ENCODE measurements around the gene IRF4. TPM values are rescaled to one million over a fixed set of nuclear protein-coding genes. Genes with fewer than 3 reads are reported as not detected.

IRF4 gene
- total and polyA plus RNA-seq, 2 donors (not counting 1 experiment from before 2014, with no cell fraction given) = 75.7 to 142 TPM

- no peaks in the 10 kb centered on the region for H3K9me3 Mint-ChIP-seq (ENCODE audit: insufficient read depth)
- Histone ChIP-seq H3K79me2 (ENCODE audit: control insufficient read depth, insufficient read depth, low read length) (no peaks in the 10 kb centered on the region), H2AFZ (ENCODE audit: insufficient read depth, low read depth, low read length, poor library complexity, severe bottlenecking) (no peak overlapping the region), H3K4me3 (ENCODE audit: control extremely low read depth in 1 of 5, extremely low read depth in 1 of 5, insufficient read depth in 1 of 5, low read depth in 2 of 5, low read length in 4 of 5) (no peak overlapping the region), H3K36me3 (replicated peaks in 1 of 2; ENCODE audit: control extremely low read depth in 1 of 2, control insufficient read depth in 1 of 2, extremely low read depth in 1 of 2, insufficient read depth in 2 of 2, low read length in 1 of 2) (no peaks in the 10 kb centered on the region), H3K4me1 (ENCODE audit: control insufficient read depth in 2 of 2, insufficient read depth in 2 of 2, low read length in 2 of 2) (peaks cover 43 to 46% of the 10 kb centered on the region in 2 donors), H3K4me2 (replicated peaks; ENCODE audit: low read depth, low read length, poor library complexity, severe bottlenecking) (no peak overlapping the region), H3K27me3 (replicated peaks in 1 of 4; ENCODE audit: control extremely low read depth in 1 of 4, control insufficient read depth in 3 of 4, insufficient read depth in 4 of 4, low read length in 3 of 4) (peaks cover 0 to 2% (median 0%) of the 10 kb centered on the region in 4 experiments), H3K27ac (ENCODE audit: low read length in 2 of 2) (no peak overlapping the region), H4K20me1 (ENCODE audit: control insufficient read depth, insufficient read depth, low read length, poor library complexity, severe bottlenecking) (no peaks in the 10 kb centered on the region), H3K9ac (ENCODE audit: low read length) (no peak overlapping the region), H3K9me3 (ENCODE audit: control extremely low read depth in 1 of 3, control insufficient read depth in 2 of 3, insufficient read depth in 1 of 3, low read length in 2 of 3) (peaks cover 0 to 37% (median 0%) of the 10 kb centered on the region in 3 donors)
- peaks cover 43% of the 10 kb centered on the region for H3K4me1 Mint-ChIP-seq
- WGBS (ENCODE audit: insufficient coverage) = 87% methylated on average over 26 of the region's 26 CpGs
- no peak for ATAC-seq (ENCODE audit: low read depth)
- H3K4me3 Mint-ChIP-seq = no peak overlapping the region
- no peak overlapping the region for H3K27ac Mint-ChIP-seq
- H3K27me3 Mint-ChIP-seq = peaks cover 13% of the 10 kb centered on the region
- no peak for DNase-seq
- ChIA-PET CTCF (interaction anchor here (1.4 to 1.5 kb wide), 2 partner anchors 13 to 43 kb away, joined by 3 read pairs; no protein-coding TSS in a partner anchor), POLR2A (no interaction called here)
- intact Hi-C loops (cut with micrococcal nuclease) = no loop called here
- TF ChIP-seq CTCF (IDR thresholded peaks at IDR 0.05) (no peak), EZH2 (IDR thresholded peaks at IDR 0.05; ENCODE audit: borderline replicate concordance, insufficient read depth, low read depth, low read length, poor library complexity, severe bottlenecking) (no peak)
Measured at GRCh38 chr6:373773-374724, 17.5 kb upstream of the IRF4 start.

DNA sequence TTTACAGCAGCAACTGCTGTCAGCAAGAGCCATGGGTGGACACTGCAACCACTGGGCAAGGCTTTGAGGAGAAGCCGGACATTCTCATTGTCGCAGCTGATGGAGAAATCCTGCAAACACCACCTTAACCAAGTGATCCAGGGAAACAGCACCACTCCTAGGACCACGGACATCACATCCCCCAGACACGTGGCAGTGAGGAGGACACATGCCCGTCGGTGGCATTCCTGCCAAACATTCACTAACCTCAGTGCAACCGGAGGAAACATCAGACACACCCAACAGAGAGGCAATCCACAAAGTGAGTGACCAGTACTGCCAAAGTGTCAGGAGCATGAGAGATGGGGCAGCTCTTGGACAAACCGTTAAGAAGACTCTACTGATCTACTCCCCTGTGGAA, 16.6 kb upstream of the IRF4 start:
- intact Hi-C loops (cut with micrococcal nuclease) = loop anchor here (5.0 kb wide), 2 partner anchors 38 to 148 kb away; no protein-coding TSS in a partner anchor
- H3K27ac ChIP-seq (ENCODE audit: low read length in 2 of 2) = no peak overlapping the region
- peaks cover 52 to 55% of the 10 kb centered on the region in 2 donors for H3K4me1 ChIP-seq (ENCODE audit: control insufficient read depth in 2 of 2, insufficient read depth in 2 of 2, low read length in 2 of 2)
- Mint-ChIP-seq H3K27me3 (peaks cover 9% of the 10 kb centered on the region), H3K27ac (no peak overlapping the region), H3K4me3 (no peak overlapping the region), H3K4me1 (peaks cover 50% of the 10 kb centered on the region), H3K9me3 (ENCODE audit: insufficient read depth) (no peaks in the 10 kb centered on the region)
- ChIA-PET POLR2A (interaction anchor here (1.1 kb wide), 1 partner anchor 157 kb away, joined by 12 read pairs; no protein-coding TSS in a partner anchor), CTCF (interaction anchor here (1.4 to 1.5 kb wide), 2 partner anchors 14 to 44 kb away, joined by 3 read pairs; no protein-coding TSS in a partner anchor)
- no peaks in the 10 kb centered on the region for H3K36me3 ChIP-seq (replicated peaks in 1 of 2; ENCODE audit: control extremely low read depth in 1 of 2, control insufficient read depth in 1 of 2, extremely low read depth in 1 of 2, insufficient read depth in 2 of 2, low read length in 1 of 2)
- H3K79me2 ChIP-seq (ENCODE audit: control insufficient read depth, insufficient read depth, low read length) = no peaks in the 10 kb centered on the region
- peaks cover 0 to 2% (median 0%) of the 10 kb centered on the region in 4 experiments for H3K27me3 ChIP-seq (replicated peaks in 1 of 4; ENCODE audit: control extremely low read depth in 1 of 4, control insufficient read depth in 3 of 4, insufficient read depth in 4 of 4, low read length in 3 of 4)
- no peak overlapping the region for H3K9ac ChIP-seq (ENCODE audit: low read length)
- DNase-seq = no peak
- 91% methylated on average over 8 of the region's 8 CpGs for WGBS (ENCODE audit: insufficient coverage)
- H4K20me1 ChIP-seq (ENCODE audit: control insufficient read depth, insufficient read depth, low read length, poor library complexity, severe bottlenecking) = no peaks in the 10 kb centered on the region
- no peak overlapping the region for H2AFZ ChIP-seq (ENCODE audit: insufficient read depth, low read depth, low read length, poor library complexity, severe bottlenecking)
- no peak overlapping the region for H3K4me2 ChIP-seq (replicated peaks; ENCODE audit: low read depth, low read length, poor library complexity, severe bottlenecking)
- H3K4me3 ChIP-seq (ENCODE audit: control extremely low read depth in 1 of 5, extremely low read depth in 1 of 5, insufficient read depth in 1 of 5, low read depth in 2 of 5, low read length in 4 of 5) = no peak overlapping the region
- H3K9me3 ChIP-seq (ENCODE audit: control extremely low read depth in 1 of 3, control insufficient read depth in 2 of 3, insufficient read depth in 1 of 3, low read length in 2 of 3) = peaks cover 0 to 39% (median 0%) of the 10 kb centered on the region in 3 donors
- no peak for ATAC-seq (ENCODE audit: low read depth)
- TF ChIP-seq EZH2 (IDR thresholded peaks at IDR 0.05; ENCODE audit: borderline replicate concordance, insufficient read depth, low read depth, low read length, poor library complexity, severe bottlenecking) = no peak

Measured in B cell (primary cell).